Activated CD4-positive, alpha-beta T cell treated with anti-CD3 and anti-CD28 coated beads, Interleukin-2, amount 50 U/mL, for 4 hours (primary cell): Measurements from ENCODE around the gene ACIN1.

Experiments used
- DNase-seq, 2 experiments: peaks; one replicate each; pipeline ENCODE4 v3.0.0-alpha.2; 2020

The ACIN1 gene

GRCh38 chr14:23055621-23056144 lies 39.3 kb downstream of the ACIN1 start:
- DNase-seq, result no peak

- no peak for DNase-seq
Observed at GRCh38 chr14:23055147-23055550, 39.8 kb downstream of the ACIN1 start.

GRCh38 chr14:23054000-23054811 lies 40.7 kb downstream of the ACIN1 start:
- DNase-seq, result no peak

GRCh38 chr14:23053426-23053825 lies 41.5 kb downstream of the ACIN1 start:
- no peak for DNase-seq

- no peak for DNase-seq
Observed at GRCh38 chr14:23052671-23053070, 42.3 kb downstream of the ACIN1 start.

- no peak for DNase-seq
Observed at GRCh38 chr14:23052182-23052623, 42.7 kb downstream of the ACIN1 start.

GRCh38 chr14:23051141-23052057 lies 43.5 kb downstream of the ACIN1 start:
- no peak for DNase-seq

GRCh38 chr14:23049011-23049410 lies 45.9 kb downstream of the ACIN1 start:
- no peak for DNase-seq

GRCh38 chr14:23047751-23048693 lies 46.9 kb downstream of the ACIN1 start:
- no peak for DNase-seq

- no peak for DNase-seq
Observed at GRCh38 chr14:23047034-23047634, 47.8 kb downstream of the ACIN1 start.

- no peak for DNase-seq
Observed at GRCh38 chr14:23045419-23046357, 49.2 kb downstream of the ACIN1 start.

- DNase-seq, result no peak
Observed at GRCh38 chr14:23044840-23045239, 50.1 kb downstream of the ACIN1 start.

GRCh38 chr14:23043754-23044153 lies 51.2 kb downstream of the ACIN1 start:
- DNase-seq, result no peak

- no peak for DNase-seq
Observed at GRCh38 chr14:23043145-23043544, 51.8 kb downstream of the ACIN1 start.

GRCh38 chr14:23042162-23042965 lies 52.6 kb downstream of the ACIN1 start, which contains the start of gene PSMB11:
PSMB11 (plus strand) TSS chr14:23042212; CDS start chr14:23042226, 14 bp downstream.
- no peak for DNase-seq

GRCh38 chr14:23041729-23042128 lies 53.2 kb downstream of the ACIN1 start:
- no peak for DNase-seq

GRCh38 chr14:23040100-23040499 lies 54.8 kb downstream of the ACIN1 start:
- no peak for DNase-seq

GRCh38 chr14:23035303-23036144 lies 59.4 kb downstream of the ACIN1 start:
- no peak for DNase-seq
